ENCODE data around the gene TFPI2. TPM values are rescaled to one million over a fixed set of nuclear protein-coding genes. Genes with fewer than 3 reads are reported as not detected.

Gene TFPI2, protein sequence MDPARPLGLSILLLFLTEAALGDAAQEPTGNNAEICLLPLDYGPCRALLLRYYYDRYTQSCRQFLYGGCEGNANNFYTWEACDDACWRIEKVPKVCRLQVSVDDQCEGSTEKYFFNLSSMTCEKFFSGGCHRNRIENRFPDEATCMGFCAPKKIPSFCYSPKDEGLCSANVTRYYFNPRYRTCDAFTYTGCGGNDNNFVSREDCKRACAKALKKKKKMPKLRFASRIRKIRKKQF
- 3.8 and 4.4 TPM in 2 replicates for total RNA-seq (2021)
- long read RNA-seq, transcript TFPI2-201 (5 exons, 2,445 nt): major isoform, 22 of 25 reads
- long read RNA-seq, partial matches to known transcripts: 1 of 25 reads
- long read RNA-seq, other reads (novel, unspliced or antisense): 2 of 25 reads

DNA sequence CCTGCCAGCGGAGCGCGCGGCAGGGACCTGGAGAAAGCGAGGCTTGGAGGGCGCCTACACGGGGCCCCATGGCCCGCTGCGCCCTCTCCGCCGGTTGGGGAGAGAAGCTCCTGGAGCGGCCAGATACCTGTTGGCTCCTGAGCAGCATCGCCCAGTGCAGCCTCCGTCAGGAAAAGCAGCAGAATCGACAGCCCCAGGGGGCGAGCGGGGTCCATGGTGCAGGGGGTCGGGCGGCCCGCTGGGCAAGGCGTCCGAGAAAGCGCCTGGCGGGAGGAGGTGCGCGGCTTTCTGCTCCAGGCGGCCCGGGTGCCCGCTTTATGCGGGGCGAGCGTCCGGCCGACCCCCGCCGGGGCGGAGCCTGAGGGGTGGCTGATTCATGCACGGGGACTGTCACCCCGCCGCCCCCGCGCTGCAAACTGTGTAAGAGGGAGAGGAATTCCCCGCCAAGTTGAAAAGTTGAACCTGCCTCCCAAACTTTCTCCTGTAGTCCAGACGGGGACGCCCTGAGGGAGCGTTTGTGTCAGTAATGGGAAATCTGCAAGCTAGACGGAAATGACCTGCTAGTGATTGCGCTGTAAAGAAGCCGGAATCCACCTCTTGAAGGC, at the start of gene TFPI2:
TSS of gene TFPI2 (minus strand) at position 290 of the 605 bp plus-strand sequence. CDS start at position 215, 75 bp downstream.
- Mint-ChIP-seq H3K4me1 (peaks cover 6 to 9% of the 10 kb centered on the region in 2 experiments; a peak in 2 of 4 replicates), H3K27me3 (ENCODE audit: low read depth) (peaks cover 55% of the 10 kb centered on the region), H3K27ac (peak within 1 kb of the TSS in 2 of 3 experiments; percentile 14 to 93; a peak in 1 of 7 replicates), H3K4me3 (peak within 1 kb of the TSS; percentile 87 to 94), H3K36me3 (ENCODE audit: insufficient read depth in 1 of 3, low read depth in 3 of 3) (no peaks in the 10 kb centered on the region), H3K9me3 (peaks cover 0 to 2% of the 10 kb centered on the region in 2 experiments; a peak in 1 of 5 replicates)
- Histone ChIP-seq H2BK12ac (ENCODE audit: insufficient read length, low read depth, low read length) (no peak within 1 kb of the TSS), H3K4me2 (ENCODE audit: insufficient read depth, insufficient read length, low read length) (peak within 1 kb of the TSS; percentile 85), H4K91ac (ENCODE audit: insufficient read length, low read depth, low read length) (no peak within 1 kb of the TSS), H3K9me3 (ENCODE audit: control insufficient read depth, low read depth, low read length) (no peaks in the 10 kb centered on the region), H3K79me2 (ENCODE audit: insufficient read depth, low read length) (no peaks in the 10 kb centered on the region), H2BK15ac (ENCODE audit: low read depth, low read length) (no peak within 1 kb of the TSS), H3K9ac (ENCODE audit: extremely low read depth, insufficient read length, low read length) (peak within 1 kb of the TSS; percentile 43), H4K20me1 (ENCODE audit: control insufficient read depth, insufficient read depth, insufficient read length) (no peaks in the 10 kb centered on the region), H2AK5ac (ENCODE audit: insufficient read length, low read length) (no peak within 1 kb of the TSS), H3K23ac (ENCODE audit: insufficient read length, low read depth, low read length) (no peak within 1 kb of the TSS), H2BK5ac (ENCODE audit: insufficient read length, low read length) (no peak within 1 kb of the TSS), H2BK20ac (ENCODE audit: low read depth, low read length, poor library complexity, severe bottlenecking) (no peak within 1 kb of the TSS), H4K5ac (ENCODE audit: insufficient read length, low read depth, low read length) (no peak within 1 kb of the TSS), H3K79me1 (ENCODE audit: insufficient read depth, low read depth, low read length, poor library complexity, severe bottlenecking) (no peaks in the 10 kb centered on the region), H3K4me1 (ENCODE audit: insufficient read depth, low read length) (no peaks in the 10 kb centered on the region), H3K56ac (ENCODE audit: insufficient read length, low read depth, low read length) (no peak within 1 kb of the TSS), H3K18ac (ENCODE audit: insufficient read length, low read depth, low read length) (no peak within 1 kb of the TSS), H3K23me2 (ENCODE audit: insufficient read length, low read depth, low read length, poor library complexity, severe bottlenecking) (peaks cover 10% of the 10 kb centered on the region), H3K4ac (ENCODE audit: low read depth, low read length) (no peak within 1 kb of the TSS), H2BK120ac (ENCODE audit: low read depth, low read length, poor library complexity, severe bottlenecking) (no peak within 1 kb of the TSS), H3K14ac (ENCODE audit: insufficient read depth, low read length) (peak within 1 kb of the TSS; percentile 53; the same call in 1 of the 2 replicates), H2AFZ (ENCODE audit: low read length) (no peak within 1 kb of the TSS), H4K8ac (replicated peaks; ENCODE audit: insufficient read length, low read depth, low read length) (no peak within 1 kb of the TSS), H3T11ph (ENCODE audit: low read length) (no peak within 1 kb of the TSS), H3K27ac (ENCODE audit: insufficient read length, low read depth, low read length) (no peak within 1 kb of the TSS), H3K27me3 (ENCODE audit: insufficient read depth, low read length) (peaks cover 2% of the 10 kb centered on the region; the same call in 1 of the 2 replicates)
- TF ChIP-seq, protein P1, sequence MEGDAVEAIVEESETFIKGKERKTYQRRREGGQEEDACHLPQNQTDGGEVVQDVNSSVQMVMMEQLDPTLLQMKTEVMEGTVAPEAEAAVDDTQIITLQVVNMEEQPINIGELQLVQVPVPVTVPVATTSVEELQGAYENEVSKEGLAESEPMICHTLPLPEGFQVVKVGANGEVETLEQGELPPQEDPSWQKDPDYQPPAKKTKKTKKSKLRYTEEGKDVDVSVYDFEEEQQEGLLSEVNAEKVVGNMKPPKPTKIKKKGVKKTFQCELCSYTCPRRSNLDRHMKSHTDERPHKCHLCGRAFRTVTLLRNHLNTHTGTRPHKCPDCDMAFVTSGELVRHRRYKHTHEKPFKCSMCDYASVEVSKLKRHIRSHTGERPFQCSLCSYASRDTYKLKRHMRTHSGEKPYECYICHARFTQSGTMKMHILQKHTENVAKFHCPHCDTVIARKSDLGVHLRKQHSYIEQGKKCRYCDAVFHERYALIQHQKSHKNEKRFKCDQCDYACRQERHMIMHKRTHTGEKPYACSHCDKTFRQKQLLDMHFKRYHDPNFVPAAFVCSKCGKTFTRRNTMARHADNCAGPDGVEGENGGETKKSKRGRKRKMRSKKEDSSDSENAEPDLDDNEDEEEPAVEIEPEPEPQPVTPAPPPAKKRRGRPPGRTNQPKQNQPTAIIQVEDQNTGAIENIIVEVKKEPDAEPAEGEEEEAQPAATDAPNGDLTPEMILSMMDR (conservative IDR thresholded peaks at IDR 0.05): no peak
- WGBS (ENCODE audit: extremely low coverage, insufficient read length, low lambda C conversion rate): no CpG with 5 or more reads among the region's 49 CpGs
- peak; percentile 70 for DNase-seq
